ENCODE results near the gene DSTN. TPM values are rescaled to one million over a fixed set of nuclear protein-coding genes. Genes with fewer than 3 reads are reported as not detected.

DSTN gene
- total RNA-seq, 1 donor from 2014 or later, result 193 TPM

DNA sequence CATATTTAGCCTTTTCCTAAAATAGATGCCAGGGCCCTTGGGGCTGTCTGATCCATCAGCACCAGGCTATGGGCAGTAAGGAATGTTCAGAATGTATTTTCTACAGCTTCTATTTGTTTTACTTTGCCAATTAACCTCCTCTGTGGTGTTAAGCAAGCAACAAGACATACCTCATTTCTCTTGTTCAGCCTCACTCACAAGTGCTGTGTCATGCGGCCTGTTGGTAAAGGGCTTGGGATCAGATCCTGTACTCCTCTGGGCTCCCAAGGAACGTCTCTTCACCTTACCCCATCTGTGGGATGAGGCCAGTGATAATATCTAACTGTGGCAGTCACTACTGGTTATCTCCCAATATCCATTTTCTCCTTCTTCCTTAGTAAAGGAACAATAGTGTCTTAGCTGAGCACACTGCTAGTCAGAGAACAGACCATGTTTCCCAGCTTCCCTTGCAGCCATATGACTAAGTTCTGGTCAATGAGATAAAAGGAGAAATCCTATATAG lies 7.0 kb upstream of the DSTN start:
- H3K4me3 Mint-ChIP-seq, result no peak overlapping the region
- no peak for DNase-seq (ENCODE audit: extremely low spot score, unreplicated experiment)
- no peaks in the 10 kb centered on the region for H3K9me3 Mint-ChIP-seq
- H3K27ac Mint-ChIP-seq, result peak overlapping the region; percentile 30
- TF ChIP-seq, protein P1, sequence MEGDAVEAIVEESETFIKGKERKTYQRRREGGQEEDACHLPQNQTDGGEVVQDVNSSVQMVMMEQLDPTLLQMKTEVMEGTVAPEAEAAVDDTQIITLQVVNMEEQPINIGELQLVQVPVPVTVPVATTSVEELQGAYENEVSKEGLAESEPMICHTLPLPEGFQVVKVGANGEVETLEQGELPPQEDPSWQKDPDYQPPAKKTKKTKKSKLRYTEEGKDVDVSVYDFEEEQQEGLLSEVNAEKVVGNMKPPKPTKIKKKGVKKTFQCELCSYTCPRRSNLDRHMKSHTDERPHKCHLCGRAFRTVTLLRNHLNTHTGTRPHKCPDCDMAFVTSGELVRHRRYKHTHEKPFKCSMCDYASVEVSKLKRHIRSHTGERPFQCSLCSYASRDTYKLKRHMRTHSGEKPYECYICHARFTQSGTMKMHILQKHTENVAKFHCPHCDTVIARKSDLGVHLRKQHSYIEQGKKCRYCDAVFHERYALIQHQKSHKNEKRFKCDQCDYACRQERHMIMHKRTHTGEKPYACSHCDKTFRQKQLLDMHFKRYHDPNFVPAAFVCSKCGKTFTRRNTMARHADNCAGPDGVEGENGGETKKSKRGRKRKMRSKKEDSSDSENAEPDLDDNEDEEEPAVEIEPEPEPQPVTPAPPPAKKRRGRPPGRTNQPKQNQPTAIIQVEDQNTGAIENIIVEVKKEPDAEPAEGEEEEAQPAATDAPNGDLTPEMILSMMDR (conservative IDR thresholded peaks at IDR 0.05), result no peak
- no peaks in the 10 kb centered on the region for H3K36me3 Mint-ChIP-seq
- no peaks in the 10 kb centered on the region for H3K27me3 Mint-ChIP-seq
- H3K4me1 Mint-ChIP-seq (ENCODE audit: unreplicated experiment), result peaks cover 23% of the 10 kb centered on the region

DNA sequence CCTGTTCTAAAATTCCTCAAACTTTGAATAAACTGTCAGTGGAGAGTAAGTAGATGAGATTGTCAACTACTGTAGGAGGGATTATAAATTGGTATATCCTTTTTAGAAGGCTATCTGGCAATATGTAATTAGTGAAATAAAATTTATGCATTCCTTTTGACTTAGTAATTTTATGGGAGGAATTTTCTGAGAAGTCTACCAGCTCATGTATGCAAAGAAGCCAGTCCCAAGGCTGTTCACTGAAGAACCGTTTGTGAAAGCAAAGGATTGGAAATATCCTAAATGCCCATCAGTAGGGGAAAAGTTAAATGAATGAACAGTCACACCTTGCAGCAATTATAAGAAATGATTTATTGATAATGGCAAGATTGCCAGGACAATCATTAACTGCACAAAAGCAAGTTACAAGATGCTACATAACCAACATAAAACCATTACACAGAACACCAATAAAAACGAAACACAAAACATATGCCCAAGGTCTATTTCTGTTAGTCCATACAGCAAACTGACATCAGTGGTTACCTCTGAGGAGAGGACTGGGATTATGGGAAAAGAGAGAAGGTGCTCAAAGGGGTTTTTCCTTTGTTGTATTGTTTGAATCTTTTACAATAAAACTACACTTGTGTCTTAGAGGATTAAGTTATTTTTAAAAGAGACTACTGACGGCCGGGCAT lies 4.6 kb upstream of the DSTN start:
- Mint-ChIP-seq H3K36me3 (no peaks in the 10 kb centered on the region), H3K4me1 (ENCODE audit: unreplicated experiment) (peaks cover 17% of the 10 kb centered on the region), H3K27me3 (no peaks in the 10 kb centered on the region), H3K27ac (peak overlapping the region; percentile 60), H3K9me3 (no peaks in the 10 kb centered on the region), H3K4me3 (peak overlapping the region; percentile 8)
- DNase-seq (ENCODE audit: extremely low spot score, unreplicated experiment), result no peak
- TF ChIP-seq, protein P1 (conservative IDR thresholded peaks at IDR 0.05), result no peak

DNA sequence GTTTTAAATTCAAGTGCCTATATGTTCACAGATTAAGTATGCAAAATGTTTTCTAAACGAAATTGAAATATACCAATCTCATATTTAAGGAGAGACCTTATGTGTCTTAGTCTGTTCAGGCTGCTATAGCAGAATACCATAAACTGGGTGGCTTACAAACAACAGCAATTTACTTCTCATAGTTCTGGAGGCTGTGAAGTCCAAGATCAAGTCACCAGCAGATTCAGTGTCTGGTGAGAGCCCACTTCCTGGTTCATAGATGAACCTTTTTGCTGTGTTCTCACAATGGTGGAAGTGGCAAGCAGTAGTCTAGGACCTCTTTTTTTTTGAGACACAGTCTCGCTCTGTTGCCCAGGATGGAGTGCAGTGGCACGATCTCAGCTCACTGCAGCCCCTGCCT lies 3.5 kb upstream of the DSTN start:
- peak overlapping the region; percentile 8 for H3K27ac Mint-ChIP-seq
- H3K4me1 Mint-ChIP-seq (ENCODE audit: unreplicated experiment), result peaks cover 16% of the 10 kb centered on the region
- no peaks in the 10 kb centered on the region for H3K9me3 Mint-ChIP-seq
- TF ChIP-seq, protein P1 (conservative IDR thresholded peaks at IDR 0.05), result no peak
- no peaks in the 10 kb centered on the region for H3K27me3 Mint-ChIP-seq
- no peaks in the 10 kb centered on the region for H3K36me3 Mint-ChIP-seq
- H3K4me3 Mint-ChIP-seq, result no peak overlapping the region
- DNase-seq (ENCODE audit: extremely low spot score, unreplicated experiment), result no peak

DNA sequence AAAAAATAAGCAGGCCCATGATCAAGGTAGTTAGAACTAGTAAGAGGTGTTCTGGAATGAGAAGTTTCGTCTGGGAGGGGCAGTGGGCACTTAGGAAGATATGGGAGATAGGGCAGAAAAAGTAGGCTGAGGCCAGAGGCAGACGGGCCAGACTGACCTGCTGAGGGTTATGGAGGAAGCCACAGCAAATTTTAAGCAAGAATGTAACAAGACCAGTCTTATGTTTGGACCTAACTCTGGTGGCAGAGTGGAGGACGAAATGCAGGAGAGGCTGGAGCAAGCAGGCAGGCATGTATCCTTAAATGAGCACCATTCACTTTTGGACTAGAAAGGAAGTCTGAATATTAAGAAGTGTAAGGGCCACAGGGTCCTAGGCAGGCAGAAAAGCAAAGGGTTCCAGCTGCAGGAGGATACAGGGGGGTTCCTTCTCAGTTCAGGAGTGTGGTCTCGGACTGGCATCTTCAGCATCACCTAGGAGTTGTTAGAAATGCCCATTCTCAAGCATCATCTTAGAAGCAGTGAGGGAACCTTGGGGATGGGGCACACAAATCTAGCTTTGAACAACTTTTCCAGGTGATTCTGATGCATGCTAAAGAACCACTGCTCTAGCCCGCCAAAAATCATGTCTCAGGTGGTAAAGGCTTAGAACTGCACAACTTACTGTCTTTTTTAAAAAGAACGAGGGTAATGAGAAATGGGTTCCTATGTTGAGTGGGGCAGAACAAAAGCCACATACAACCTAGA lies 1.7 kb upstream of the DSTN start:
- H3K27me3 Mint-ChIP-seq, result no peaks in the 10 kb centered on the region
- H3K4me1 Mint-ChIP-seq (ENCODE audit: unreplicated experiment), result peaks cover 33% of the 10 kb centered on the region
- peak overlapping the region; percentile 92 for H3K4me3 Mint-ChIP-seq
- no peaks in the 10 kb centered on the region for H3K9me3 Mint-ChIP-seq
- peak overlapping the region; percentile 87 for H3K27ac Mint-ChIP-seq
- H3K36me3 Mint-ChIP-seq, result no peaks in the 10 kb centered on the region
- no peak for DNase-seq (ENCODE audit: extremely low spot score, unreplicated experiment)
- TF ChIP-seq, protein P1 (conservative IDR thresholded peaks at IDR 0.05), result no peak

DNA sequence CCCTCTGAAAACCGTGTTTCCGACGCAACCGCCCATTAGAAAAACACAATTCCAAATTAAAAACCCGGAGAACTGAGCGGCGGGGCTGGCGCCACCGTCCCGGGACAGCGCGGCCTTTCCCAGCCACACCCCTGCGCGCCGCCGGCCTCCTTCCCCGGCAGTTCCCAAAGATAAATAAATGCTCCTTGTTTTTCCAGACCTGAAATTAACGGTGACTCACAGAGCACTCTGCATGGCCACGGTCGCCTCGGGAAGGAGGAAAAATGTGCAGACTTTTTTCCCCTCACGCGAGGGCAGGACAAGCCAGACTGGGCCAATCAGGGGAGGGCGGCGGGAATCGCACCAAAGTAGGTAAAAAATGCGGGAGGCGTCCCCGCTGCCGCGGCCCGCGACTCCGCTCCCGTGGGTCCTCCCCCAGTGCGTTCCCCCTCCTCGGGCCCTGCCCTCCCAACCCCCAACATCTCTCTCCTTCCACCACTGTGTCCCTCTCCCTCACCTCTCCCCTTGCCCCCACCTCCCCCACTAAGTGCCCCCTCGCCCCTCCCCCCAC lies 828 bp upstream of the DSTN start:
- Mint-ChIP-seq H3K4me1 (ENCODE audit: unreplicated experiment) (peaks cover 38% of the 10 kb centered on the region), H3K27me3 (no peaks in the 10 kb centered on the region), H3K27ac (peak overlapping the region; percentile 87)

More for the DNA sequence above, 828 bp upstream of the DSTN start:
- TF ChIP-seq, protein P1 (conservative IDR thresholded peaks at IDR 0.05), result no peak
- Mint-ChIP-seq H3K9me3 (no peaks in the 10 kb centered on the region), H3K36me3 (peaks cover 3% of the 10 kb centered on the region), H3K4me3 (peak overlapping the region; percentile 92)
- peak; percentile 82 for DNase-seq (ENCODE audit: extremely low spot score, unreplicated experiment)

Data from type B pancreatic cell (in vitro differentiated cells).